Measurements from ENCODE around the gene MMP2. TPM values are rescaled to one million over a fixed set of nuclear protein-coding genes. Genes with fewer than 3 reads are reported as not detected.

Gene MMP2
- total and polyA plus RNA-seq, 4 donors = 110 to 139 (median 125) TPM

DNA sequence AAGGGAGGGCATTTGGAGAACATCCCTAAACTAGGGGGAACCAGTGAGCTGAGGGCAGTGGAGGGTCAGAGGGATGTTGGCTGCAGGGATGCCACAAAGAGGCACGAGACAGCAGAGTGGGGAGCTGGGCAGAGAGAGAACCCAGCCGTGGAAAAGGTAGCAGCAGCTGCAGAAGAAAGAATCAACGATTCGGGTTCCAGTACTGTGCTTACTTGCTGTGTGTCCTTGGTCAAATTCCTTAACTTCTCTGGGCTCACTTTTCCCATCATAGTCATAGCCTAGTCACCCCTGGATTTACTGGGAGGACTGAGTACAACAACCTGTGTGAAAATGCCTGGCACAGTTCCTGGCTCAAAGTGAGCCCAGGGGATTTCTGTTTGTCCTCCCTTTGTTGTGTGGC lies 12.8 kb upstream of the MMP2 start:
- H3K36me3 ChIP-seq (ENCODE audit: control insufficient read depth, insufficient read depth, low read length) = no peaks in the 10 kb centered on the region
- H3K4me3 ChIP-seq (ENCODE audit: low read depth, low read length) = no peak overlapping the region
- no peaks in the 10 kb centered on the region for H3K27me3 ChIP-seq (ENCODE audit: control insufficient read depth, insufficient read depth, low read length)
- no peak overlapping the region for H3K27ac ChIP-seq (ENCODE audit: low read depth, low read length)
- peaks cover 15% of the 10 kb centered on the region for H3K4me1 ChIP-seq (ENCODE audit: control insufficient read depth, insufficient read depth, low read length)
- DNase-seq (ENCODE audit: low read depth in 4 of 6, low spot score in 6 of 6) = no peak
- WGBS (ENCODE audit: insufficient coverage) = 91% methylated on average over 4 of the region's 4 CpGs
- no peaks in the 10 kb centered on the region for H3K9me3 ChIP-seq (ENCODE audit: control insufficient read depth, insufficient read depth, low read length)

DNA sequence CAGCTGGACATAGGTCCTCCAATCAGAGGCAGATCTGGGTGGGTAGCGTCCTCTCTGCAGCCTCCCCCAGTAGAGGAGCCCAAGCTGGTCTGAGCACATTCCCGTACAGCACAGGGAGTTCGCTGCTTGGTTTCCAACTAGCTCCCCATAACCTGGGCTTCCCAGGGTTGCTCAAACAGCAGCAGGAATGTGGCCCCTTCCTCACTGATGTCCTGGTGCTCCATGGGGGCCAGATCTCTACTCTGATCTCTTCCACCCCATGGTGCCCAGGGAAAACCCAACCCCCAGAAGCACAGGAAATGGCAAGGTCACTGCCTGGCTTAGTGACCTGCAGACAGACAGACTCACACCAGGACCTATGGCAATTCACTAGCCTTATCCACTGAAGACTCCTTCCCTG lies 11.1 kb upstream of the MMP2 start:
- H3K27ac ChIP-seq (ENCODE audit: low read depth, low read length) = no peak overlapping the region
- H3K4me3 ChIP-seq (ENCODE audit: low read depth, low read length) = no peak overlapping the region
- no peaks in the 10 kb centered on the region for H3K9me3 ChIP-seq (ENCODE audit: control insufficient read depth, insufficient read depth, low read length)
- WGBS (ENCODE audit: insufficient coverage) = 84% methylated on average over 3 of the region's 3 CpGs
- H3K4me1 ChIP-seq (ENCODE audit: control insufficient read depth, insufficient read depth, low read length) = peaks cover 15% of the 10 kb centered on the region
- no peaks in the 10 kb centered on the region for H3K36me3 ChIP-seq (ENCODE audit: control insufficient read depth, insufficient read depth, low read length)
- no peak for DNase-seq (ENCODE audit: low read depth in 4 of 6, low spot score in 6 of 6)
- H3K27me3 ChIP-seq (ENCODE audit: control insufficient read depth, insufficient read depth, low read length) = no peaks in the 10 kb centered on the region

DNA sequence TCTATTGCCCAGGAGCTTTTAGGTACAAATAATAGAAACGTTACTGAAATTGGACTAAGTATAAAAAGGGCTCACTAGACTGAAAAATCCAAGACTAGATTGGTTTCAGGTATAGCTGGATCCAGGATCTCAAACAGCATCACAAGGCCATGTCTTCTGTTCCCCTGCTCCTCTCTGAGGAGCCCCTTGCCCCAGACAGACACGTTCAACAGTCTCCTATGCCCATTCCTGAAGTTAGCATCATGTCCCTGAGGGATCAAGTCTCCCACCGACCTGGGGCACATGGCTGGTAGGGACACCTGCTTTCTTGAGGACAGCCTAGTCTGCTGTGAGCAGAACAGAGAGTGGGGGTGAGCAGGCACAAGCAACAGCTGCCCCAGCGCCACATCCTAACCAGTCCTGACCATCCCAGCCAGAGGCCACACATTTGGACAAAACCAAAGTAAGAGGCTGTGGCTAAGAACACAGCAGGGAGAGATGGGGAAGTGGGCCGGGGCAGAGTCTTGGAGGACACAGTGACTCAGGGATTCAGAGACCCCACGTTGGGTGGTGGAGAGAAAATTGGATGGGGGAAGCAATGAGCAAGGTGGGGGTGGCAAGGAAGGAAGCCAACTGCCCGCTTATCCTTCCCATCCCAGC lies 10.5 kb upstream of the MMP2 start:
- DNase-seq (ENCODE audit: low read depth in 4 of 6, low spot score in 6 of 6) = no peak
- peaks cover 15% of the 10 kb centered on the region for H3K4me1 ChIP-seq (ENCODE audit: control insufficient read depth, insufficient read depth, low read length)
- no peaks in the 10 kb centered on the region for H3K9me3 ChIP-seq (ENCODE audit: control insufficient read depth, insufficient read depth, low read length)
- no peaks in the 10 kb centered on the region for H3K36me3 ChIP-seq (ENCODE audit: control insufficient read depth, insufficient read depth, low read length)
- 94% methylated on average over 4 of the region's 7 CpGs for WGBS (ENCODE audit: insufficient coverage)
- H3K4me3 ChIP-seq (ENCODE audit: low read depth, low read length) = no peak overlapping the region
- H3K27me3 ChIP-seq (ENCODE audit: control insufficient read depth, insufficient read depth, low read length) = no peaks in the 10 kb centered on the region
- no peak overlapping the region for H3K27ac ChIP-seq (ENCODE audit: low read depth, low read length)

DNA sequence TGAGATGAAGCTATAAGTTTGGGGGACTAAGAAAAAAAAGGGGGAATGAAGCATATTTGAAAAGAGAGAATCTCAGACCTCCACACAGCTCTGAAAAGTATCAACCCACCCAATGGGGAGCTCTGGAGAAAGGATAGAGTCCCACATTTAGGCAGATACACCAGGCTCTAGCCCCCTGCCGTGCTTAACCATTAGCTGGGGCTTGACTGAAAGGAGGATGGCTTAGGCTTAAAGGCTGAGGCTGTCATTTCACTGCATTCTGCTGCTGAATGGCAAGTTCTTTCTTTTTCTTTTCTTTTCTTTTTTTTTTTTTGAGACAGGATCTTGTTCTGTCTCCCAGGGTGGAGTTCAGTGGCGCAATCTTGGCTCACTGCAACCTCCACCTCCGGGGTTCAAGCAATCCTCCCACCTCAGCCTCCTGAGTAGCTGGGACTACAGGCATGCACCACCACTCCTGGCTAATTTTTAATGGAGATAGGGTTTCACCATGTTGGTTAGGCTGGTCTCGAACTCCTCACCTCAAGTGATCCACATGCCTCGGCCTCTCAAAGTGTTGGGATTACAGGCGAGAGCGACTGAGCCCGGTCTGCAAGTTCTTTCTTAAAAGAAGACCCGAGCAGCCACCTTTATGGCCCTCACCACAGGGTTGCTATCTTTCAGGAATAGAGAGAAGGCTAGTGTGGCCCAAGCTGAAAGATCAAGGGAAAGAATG lies 9.0 kb upstream of the MMP2 start:
- no peaks in the 10 kb centered on the region for H3K36me3 ChIP-seq (ENCODE audit: control insufficient read depth, insufficient read depth, low read length)
- H3K4me1 ChIP-seq (ENCODE audit: control insufficient read depth, insufficient read depth, low read length) = peaks cover 15% of the 10 kb centered on the region
- no peaks in the 10 kb centered on the region for H3K27me3 ChIP-seq (ENCODE audit: control insufficient read depth, insufficient read depth, low read length)
- 64% methylated on average over 5 of the region's 9 CpGs for WGBS (ENCODE audit: insufficient coverage)
- H3K4me3 ChIP-seq (ENCODE audit: low read depth, low read length) = no peak overlapping the region
- no peak for DNase-seq (ENCODE audit: low read depth in 4 of 6, low spot score in 6 of 6)
- H3K27ac ChIP-seq (ENCODE audit: low read depth, low read length) = no peak overlapping the region
- no peaks in the 10 kb centered on the region for H3K9me3 ChIP-seq (ENCODE audit: control insufficient read depth, insufficient read depth, low read length)

DNA sequence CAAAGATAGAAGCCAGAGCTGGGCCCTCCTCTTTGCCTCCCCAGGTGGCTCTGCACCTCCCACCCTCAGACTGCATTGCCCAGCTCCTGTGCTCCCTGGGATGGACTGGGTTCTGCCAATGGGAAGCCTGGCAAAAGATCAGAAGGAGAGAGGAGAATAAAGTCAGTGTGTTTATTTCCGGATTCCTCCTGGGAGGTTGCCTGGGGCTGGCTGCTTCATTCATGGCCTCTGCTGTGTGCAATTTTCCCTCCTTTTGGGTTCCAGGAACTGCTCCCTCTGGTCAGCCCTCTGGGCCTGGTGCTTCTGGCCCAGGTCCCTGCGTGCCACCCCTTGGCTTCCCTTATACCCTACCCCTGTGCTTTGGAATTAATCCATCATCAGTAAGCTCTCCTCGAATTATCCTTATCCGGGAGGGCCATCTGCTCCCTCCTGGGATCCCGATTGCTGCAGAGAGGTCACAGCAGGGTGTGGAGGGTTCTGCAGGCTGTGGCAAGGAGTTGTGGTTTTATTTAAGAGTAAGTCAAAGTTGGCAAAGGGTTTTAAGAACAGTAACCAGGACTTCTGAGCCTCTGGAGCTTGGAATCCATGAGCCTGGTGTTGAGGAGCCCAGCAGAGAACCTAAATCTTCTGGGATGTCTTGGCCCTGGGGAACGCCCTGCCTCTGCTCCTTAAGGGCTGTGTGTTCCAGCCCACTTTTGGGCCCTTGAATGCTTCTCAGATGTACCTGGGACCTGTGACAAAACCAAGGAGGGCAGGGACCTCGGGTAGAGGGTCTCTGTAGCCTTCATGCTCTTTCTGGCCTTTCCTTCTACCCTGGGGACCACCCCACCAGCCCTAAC lies 8.2 kb upstream of the MMP2 start:
- H3K4me3 ChIP-seq (ENCODE audit: low read depth, low read length) = no peak overlapping the region
- DNase-seq (ENCODE audit: low read depth in 4 of 6, low spot score in 6 of 6) = peak in 3 of 6 donors; percentile 28 to 76 (median 32)
- whole genome bisulfite sequencing (ENCODE audit: insufficient coverage) = 33% methylated on average over 6 of the region's 7 CpGs
- no peak overlapping the region for H3K27ac ChIP-seq (ENCODE audit: low read depth, low read length)
- H3K4me1 ChIP-seq (ENCODE audit: control insufficient read depth, insufficient read depth, low read length) = peaks cover 11% of the 10 kb centered on the region
- no peaks in the 10 kb centered on the region for H3K36me3 ChIP-seq (ENCODE audit: control insufficient read depth, insufficient read depth, low read length)
- H3K9me3 ChIP-seq (ENCODE audit: control insufficient read depth, insufficient read depth, low read length) = no peaks in the 10 kb centered on the region
- no peaks in the 10 kb centered on the region for H3K27me3 ChIP-seq (ENCODE audit: control insufficient read depth, insufficient read depth, low read length)

DNA sequence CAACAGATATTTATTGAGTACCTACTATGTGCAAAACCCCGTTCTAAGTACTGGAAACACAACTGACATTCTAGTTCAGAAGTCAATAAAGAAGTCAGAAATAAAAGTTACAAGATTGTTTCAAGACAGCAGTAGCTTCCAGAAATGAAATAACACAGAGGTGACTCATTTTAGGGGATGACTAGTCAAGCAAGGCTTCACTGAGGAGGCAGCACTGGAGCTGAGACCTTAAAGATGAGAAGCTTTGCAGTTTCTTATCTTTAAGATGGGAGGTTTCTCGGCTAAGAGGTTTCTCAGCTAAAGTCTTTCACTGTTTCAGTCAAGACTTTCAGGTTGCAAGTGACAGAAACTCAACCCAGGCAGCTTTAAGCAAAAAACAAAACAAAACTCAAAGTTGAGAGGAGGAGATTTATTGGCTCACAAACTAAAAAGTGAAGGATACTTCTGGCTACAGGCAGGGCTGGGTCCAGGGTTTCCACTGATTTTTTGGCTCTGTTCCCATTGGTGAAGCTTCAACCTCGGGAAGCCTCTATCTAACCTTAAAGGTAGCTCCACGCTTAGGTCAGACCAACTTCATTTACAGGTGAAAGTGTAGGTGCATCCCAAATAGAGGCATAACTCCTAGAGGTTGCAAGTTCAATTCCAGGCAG lies 7.4 kb upstream of the MMP2 start:
- no peak for DNase-seq (ENCODE audit: low read depth in 4 of 6, low spot score in 6 of 6)

DNA sequence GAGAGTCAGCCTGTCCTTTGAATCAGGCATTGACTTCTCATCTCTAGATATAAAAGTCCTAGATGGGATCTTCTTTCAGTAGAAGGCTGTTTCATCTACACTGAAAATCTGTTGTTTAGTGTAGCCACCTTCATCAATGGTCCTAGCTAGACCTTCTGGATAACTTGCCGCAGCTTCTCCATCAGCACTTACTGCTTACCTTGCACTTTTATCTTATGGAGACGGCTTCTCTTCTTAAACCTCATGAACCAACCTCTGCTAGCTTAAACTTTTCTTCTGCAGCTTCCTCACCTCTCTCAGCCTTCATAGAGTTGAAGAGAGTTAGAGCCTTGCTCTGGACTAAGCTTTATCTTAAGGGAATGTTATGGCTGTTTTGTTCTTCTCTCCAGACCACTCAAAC lies 5.4 kb upstream of the MMP2 start:
- H3K27ac ChIP-seq (ENCODE audit: low read depth, low read length) = no peak overlapping the region
- H3K4me3 ChIP-seq (ENCODE audit: low read depth, low read length) = no peak overlapping the region
- H3K27me3 ChIP-seq (ENCODE audit: control insufficient read depth, insufficient read depth, low read length) = peaks cover 3% of the 10 kb centered on the region
- WGBS (ENCODE audit: insufficient coverage) = 100% methylated on average over 1 of the region's 2 CpGs
- peaks cover 19% of the 10 kb centered on the region for H3K4me1 ChIP-seq (ENCODE audit: control insufficient read depth, insufficient read depth, low read length)
- H3K36me3 ChIP-seq (ENCODE audit: control insufficient read depth, insufficient read depth, low read length) = no peaks in the 10 kb centered on the region
- DNase-seq (ENCODE audit: low read depth in 4 of 6, low spot score in 6 of 6) = no peak
- no peaks in the 10 kb centered on the region for H3K9me3 ChIP-seq (ENCODE audit: control insufficient read depth, insufficient read depth, low read length)

More for the DNA sequence above, 7.4 kb upstream of the MMP2 start:
- Histone ChIP-seq H3K4me3 (ENCODE audit: low read depth, low read length) (no peak overlapping the region), H3K36me3 (ENCODE audit: control insufficient read depth, insufficient read depth, low read length) (no peaks in the 10 kb centered on the region), H3K27me3 (ENCODE audit: control insufficient read depth, insufficient read depth, low read length) (no peaks in the 10 kb centered on the region), H3K4me1 (ENCODE audit: control insufficient read depth, insufficient read depth, low read length) (peaks cover 11% of the 10 kb centered on the region), H3K9me3 (ENCODE audit: control insufficient read depth, insufficient read depth, low read length) (no peaks in the 10 kb centered on the region), H3K27ac (ENCODE audit: low read depth, low read length) (no peak overlapping the region)
- 57% methylated on average over 2 of the region's 4 CpGs for whole genome bisulfite sequencing (ENCODE audit: insufficient coverage)

DNA sequence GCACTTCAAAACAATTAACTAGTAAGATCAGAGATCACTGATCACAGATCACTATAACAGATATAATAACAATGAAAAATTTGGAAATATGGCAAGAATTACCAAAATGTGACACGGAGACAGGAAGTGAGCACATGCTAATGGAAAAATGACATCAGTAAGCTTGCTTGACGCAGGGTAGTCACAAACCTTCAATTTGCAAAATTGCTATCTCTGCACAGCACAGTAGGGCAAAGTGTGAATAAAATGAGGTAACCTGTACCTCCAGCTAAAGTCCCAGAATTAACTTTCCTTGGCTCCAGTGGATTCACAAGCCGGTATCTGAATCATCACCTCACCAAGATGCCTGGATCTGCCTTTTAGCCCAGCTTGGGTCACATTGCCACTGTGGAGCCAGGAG lies 4.2 kb upstream of the MMP2 start:
- H3K27me3 ChIP-seq (ENCODE audit: control insufficient read depth, insufficient read depth, low read length) = peaks cover 4% of the 10 kb centered on the region
- no peaks in the 10 kb centered on the region for H3K36me3 ChIP-seq (ENCODE audit: control insufficient read depth, insufficient read depth, low read length)
- peaks cover 28% of the 10 kb centered on the region for H3K4me1 ChIP-seq (ENCODE audit: control insufficient read depth, insufficient read depth, low read length)
- no peak overlapping the region for H3K27ac ChIP-seq (ENCODE audit: low read depth, low read length)
- 100% methylated on average over 2 of the region's 3 CpGs for WGBS (ENCODE audit: insufficient coverage)
- no peak for DNase-seq (ENCODE audit: low read depth in 4 of 6, low spot score in 6 of 6)
- H3K9me3 ChIP-seq (ENCODE audit: control insufficient read depth, insufficient read depth, low read length) = no peaks in the 10 kb centered on the region
- H3K4me3 ChIP-seq (ENCODE audit: low read depth, low read length) = no peak overlapping the region

DNA sequence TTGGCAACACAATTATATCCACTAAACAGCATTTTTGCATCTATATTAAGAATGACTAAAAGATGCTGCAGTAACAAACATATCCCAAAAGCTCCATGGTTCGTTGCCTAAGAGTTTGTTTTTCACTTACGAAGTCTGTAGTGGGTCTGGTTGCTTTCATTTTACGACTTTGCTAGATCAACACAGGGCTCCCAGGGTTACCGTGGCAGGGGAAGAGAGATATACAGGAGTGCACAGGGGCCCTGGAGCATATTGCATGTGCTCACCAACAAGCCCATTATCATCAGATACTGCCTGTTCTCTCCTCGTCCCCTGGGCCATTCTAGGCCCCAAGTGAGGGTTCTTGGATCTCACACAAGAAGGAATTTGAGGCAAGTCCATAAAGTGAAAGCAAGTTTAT lies 3.1 kb upstream of the MMP2 start:
- H3K27ac ChIP-seq (ENCODE audit: low read depth, low read length) = no peak overlapping the region
- no peaks in the 10 kb centered on the region for H3K36me3 ChIP-seq (ENCODE audit: control insufficient read depth, insufficient read depth, low read length)

More for the DNA sequence above, 3.1 kb upstream of the MMP2 start:
- Histone ChIP-seq H3K9me3 (ENCODE audit: control insufficient read depth, insufficient read depth, low read length) (no peaks in the 10 kb centered on the region), H3K4me3 (ENCODE audit: low read depth, low read length) (no peak overlapping the region), H3K4me1 (ENCODE audit: control insufficient read depth, insufficient read depth, low read length) (peaks cover 31% of the 10 kb centered on the region), H3K27me3 (ENCODE audit: control insufficient read depth, insufficient read depth, low read length) (peaks cover 12% of the 10 kb centered on the region)
- no CpG with 5 or more reads among the region's 5 CpGs for WGBS (ENCODE audit: insufficient coverage)
- peak in 1 of 6 donors; percentile 17 for DNase-seq (ENCODE audit: low read depth in 4 of 6, low spot score in 6 of 6)
